ENCODE measurements around the gene RNASEH2B. TPM values are rescaled to one million over a fixed set of nuclear protein-coding genes. Genes with fewer than 3 reads are reported as not detected.

RNASEH2B gene
- total and polyA plus RNA-seq, 2 experiments from 2014 or later = 21.1 to 27.5 TPM

DNA sequence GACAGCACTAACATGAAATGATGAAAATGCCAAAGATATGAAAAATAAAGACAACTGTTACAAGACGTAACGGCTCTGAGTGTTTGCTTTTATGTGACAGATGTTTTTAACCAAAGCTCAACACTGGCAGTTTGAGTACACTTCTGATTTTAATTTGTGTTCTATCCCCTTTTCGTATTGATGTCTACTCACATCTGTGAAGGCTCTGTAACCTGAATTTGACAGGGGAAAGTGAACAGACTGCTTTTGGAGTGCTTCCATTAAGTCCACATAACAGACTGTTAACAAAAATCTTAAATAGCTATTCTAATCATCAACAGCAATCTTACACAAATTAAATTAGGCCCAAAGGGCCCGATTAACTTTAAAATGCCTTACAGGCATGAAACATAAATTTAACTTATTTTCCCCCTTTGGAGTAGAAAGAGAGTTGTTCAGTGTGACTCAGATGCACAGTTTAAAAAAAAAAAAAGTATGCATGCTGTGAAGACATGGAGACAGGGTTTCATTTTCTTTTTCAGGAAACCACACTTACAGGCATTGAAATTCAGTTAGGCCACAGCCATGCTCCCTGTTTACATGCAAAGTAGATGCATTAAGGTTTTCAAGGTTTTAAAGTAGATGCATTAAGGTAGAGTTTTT is 16.3 kb upstream of the RNASEH2B start:
- DNase-seq (ENCODE audit: low read depth in 1 of 2, low spot score in 1 of 2) = peak in 1 of 2 donors; percentile 29
- no peaks in the 10 kb centered on the region for H3K9me3 ChIP-seq (ENCODE audit: low read depth)
- peaks cover 16% of the 10 kb centered on the region for H3K4me1 ChIP-seq (ENCODE audit: low read depth)
- no peak overlapping the region for H3K27ac ChIP-seq
- TF ChIP-seq, protein P1, sequence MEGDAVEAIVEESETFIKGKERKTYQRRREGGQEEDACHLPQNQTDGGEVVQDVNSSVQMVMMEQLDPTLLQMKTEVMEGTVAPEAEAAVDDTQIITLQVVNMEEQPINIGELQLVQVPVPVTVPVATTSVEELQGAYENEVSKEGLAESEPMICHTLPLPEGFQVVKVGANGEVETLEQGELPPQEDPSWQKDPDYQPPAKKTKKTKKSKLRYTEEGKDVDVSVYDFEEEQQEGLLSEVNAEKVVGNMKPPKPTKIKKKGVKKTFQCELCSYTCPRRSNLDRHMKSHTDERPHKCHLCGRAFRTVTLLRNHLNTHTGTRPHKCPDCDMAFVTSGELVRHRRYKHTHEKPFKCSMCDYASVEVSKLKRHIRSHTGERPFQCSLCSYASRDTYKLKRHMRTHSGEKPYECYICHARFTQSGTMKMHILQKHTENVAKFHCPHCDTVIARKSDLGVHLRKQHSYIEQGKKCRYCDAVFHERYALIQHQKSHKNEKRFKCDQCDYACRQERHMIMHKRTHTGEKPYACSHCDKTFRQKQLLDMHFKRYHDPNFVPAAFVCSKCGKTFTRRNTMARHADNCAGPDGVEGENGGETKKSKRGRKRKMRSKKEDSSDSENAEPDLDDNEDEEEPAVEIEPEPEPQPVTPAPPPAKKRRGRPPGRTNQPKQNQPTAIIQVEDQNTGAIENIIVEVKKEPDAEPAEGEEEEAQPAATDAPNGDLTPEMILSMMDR (IDR thresholded peaks at IDR 0.05; ENCODE audit: low read depth, low read length) = no peak
- no peak overlapping the region for H3K4me3 ChIP-seq
- H3K36me3 ChIP-seq = no peaks in the 10 kb centered on the region
- no peaks in the 10 kb centered on the region for H3K27me3 ChIP-seq

DNA sequence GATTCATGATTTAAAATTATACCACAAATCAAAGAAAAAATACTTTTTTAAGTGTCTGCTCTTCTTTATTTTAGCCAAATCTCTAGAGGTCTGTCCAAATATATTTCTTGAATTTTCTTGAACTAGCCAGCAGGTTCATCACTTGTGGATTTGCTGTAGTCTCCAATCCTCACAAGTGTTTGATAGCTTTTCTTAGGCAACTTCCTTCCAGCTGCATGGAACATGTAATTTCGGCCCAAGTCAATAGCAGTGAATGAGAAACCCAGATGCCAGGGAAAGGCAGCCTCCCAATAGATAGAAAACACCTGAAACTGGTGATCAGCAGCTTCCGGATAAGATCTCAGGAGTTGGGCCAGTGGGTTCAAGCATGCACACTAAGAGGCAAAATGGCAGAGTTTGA is 15.6 kb upstream of the RNASEH2B start:
- TF ChIP-seq, protein P1 (IDR thresholded peaks at IDR 0.05; ENCODE audit: low read depth, low read length) = no peak
- Histone ChIP-seq H3K36me3 (no peaks in the 10 kb centered on the region), H3K4me1 (ENCODE audit: low read depth) (peaks cover 19% of the 10 kb centered on the region), H3K9me3 (ENCODE audit: low read depth) (no peaks in the 10 kb centered on the region), H3K4me3 (no peak overlapping the region), H3K27me3 (no peaks in the 10 kb centered on the region), H3K27ac (no peak overlapping the region)
- DNase-seq (ENCODE audit: low read depth in 1 of 2, low spot score in 1 of 2) = no peak

DNA sequence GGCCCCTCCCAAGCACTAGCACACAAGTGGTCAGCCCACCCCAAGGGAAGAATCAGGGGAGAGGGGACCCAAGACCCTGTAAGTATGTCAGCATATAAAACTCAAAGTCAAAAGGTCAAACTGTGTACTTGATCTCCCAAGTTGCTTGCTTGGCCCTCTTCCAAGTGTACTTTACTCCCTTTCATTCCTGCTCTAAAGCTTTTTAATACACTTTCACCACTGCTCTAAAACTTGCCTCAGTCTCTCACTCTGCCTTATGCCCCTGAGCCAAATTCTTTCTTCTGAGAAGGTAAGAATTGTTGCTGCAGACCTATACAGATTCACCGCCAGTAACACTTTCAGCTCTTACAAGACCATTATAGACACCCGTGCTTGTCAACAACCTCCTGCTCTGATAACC is 15.1 kb upstream of the RNASEH2B start:
- no peak overlapping the region for H3K27ac ChIP-seq
- no peaks in the 10 kb centered on the region for H3K36me3 ChIP-seq
- TF ChIP-seq, protein P1 (IDR thresholded peaks at IDR 0.05; ENCODE audit: low read depth, low read length) = no peak
- peaks cover 19% of the 10 kb centered on the region for H3K4me1 ChIP-seq (ENCODE audit: low read depth)
- no peaks in the 10 kb centered on the region for H3K27me3 ChIP-seq
- peak in 1 of 2 donors; percentile 42 for DNase-seq (ENCODE audit: low read depth in 1 of 2, low spot score in 1 of 2)
- no peak overlapping the region for H3K4me3 ChIP-seq
- H3K9me3 ChIP-seq (ENCODE audit: low read depth) = no peaks in the 10 kb centered on the region

DNA sequence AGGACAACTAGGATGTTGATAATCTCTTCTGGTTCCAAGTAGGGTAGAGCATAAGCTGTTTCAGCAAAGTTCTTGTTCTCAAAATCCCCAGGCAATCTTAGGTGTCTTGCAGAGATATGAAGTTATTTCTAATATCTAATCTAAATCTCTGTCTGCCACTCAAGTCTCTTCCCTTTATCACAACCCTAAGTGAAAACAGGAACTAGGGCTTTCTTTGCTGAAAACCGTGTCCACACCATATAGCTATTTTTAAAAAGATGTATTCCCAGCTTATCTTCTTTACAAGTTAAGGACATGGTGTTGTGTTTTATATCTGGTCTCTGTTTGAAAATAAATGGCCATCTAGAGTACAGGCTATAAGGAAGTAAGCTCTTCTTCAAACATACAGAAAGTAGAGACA is 11.3 kb upstream of the RNASEH2B start:
- TF ChIP-seq, protein P1 (IDR thresholded peaks at IDR 0.05; ENCODE audit: low read depth, low read length) = no peak
- DNase-seq (ENCODE audit: low read depth in 1 of 2, low spot score in 1 of 2) = no peak
- no peak overlapping the region for H3K4me3 ChIP-seq
- H3K36me3 ChIP-seq = no peaks in the 10 kb centered on the region
- no peaks in the 10 kb centered on the region for H3K9me3 ChIP-seq (ENCODE audit: low read depth)
- H3K27ac ChIP-seq = no peak overlapping the region
- H3K4me1 ChIP-seq (ENCODE audit: low read depth) = peaks cover 18% of the 10 kb centered on the region
- H3K27me3 ChIP-seq = no peaks in the 10 kb centered on the region

DNA sequence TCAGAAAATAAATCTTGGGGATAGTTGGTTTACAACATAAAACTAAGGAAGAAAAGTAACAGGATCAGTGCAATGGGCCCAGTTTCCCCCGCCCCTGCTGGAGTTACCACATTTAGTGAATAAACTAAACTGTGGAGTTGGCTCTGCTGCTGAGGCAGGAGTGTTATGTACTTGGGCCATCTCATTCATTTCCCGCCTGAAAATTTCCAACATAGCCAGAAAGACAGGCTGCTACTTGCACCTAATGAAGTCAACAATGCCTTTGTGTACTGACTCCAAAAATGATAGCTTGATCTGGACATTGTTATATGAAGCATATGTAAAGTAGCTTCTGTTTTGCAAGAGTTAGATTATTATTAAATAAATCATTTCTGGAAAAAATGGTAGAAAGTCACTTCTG is 7.9 kb upstream of the RNASEH2B start:
- TF ChIP-seq, protein P1 (IDR thresholded peaks at IDR 0.05; ENCODE audit: low read depth, low read length) = no peak
- Histone ChIP-seq H3K27ac (no peak overlapping the region), H3K4me1 (ENCODE audit: low read depth) (peaks cover 9% of the 10 kb centered on the region), H3K27me3 (no peaks in the 10 kb centered on the region), H3K36me3 (no peaks in the 10 kb centered on the region), H3K9me3 (ENCODE audit: low read depth) (no peaks in the 10 kb centered on the region), H3K4me3 (no peak overlapping the region)
- no peak for DNase-seq (ENCODE audit: low read depth in 1 of 2, low spot score in 1 of 2)

Measured in cardiac muscle cell (in vitro differentiated cells and primary cell).